CD4-positive, alpha-beta T cell (primary cell): ENCODE data around the gene HMCN2. TPM values are rescaled to one million over a fixed set of nuclear protein-coding genes. Genes with fewer than 3 reads are reported as not detected.
"Not testable (repeated sequence)": the region's sequence is repeated elsewhere in the genome, so short reads cannot be mapped to it uniquely, and the experiment has no call there.

ENCODE experiments used
- ATAC-seq: fragments of 200-7000 bp; cut with Tn5 transposase; one replicate; pipeline ENCODE4 v1.10.0; 2022; ENCODE audit warnings: mild to moderate bottlenecking; ENCODE audit not compliant: poor library complexity
- CTCF ChIA-PET: fragments of 350-600 bp; sonication (Branson Sonifier 250); formaldehyde crosslinking; loops from one replicate; lab custom pipeline; 2021; ENCODE audit warnings: antibody characterized with exemption, inconsistent platforms; lab: Charles Lee
- POLR2A ChIA-PET: fragments of 350-600 bp; sonication (Branson Sonifier 250); formaldehyde crosslinking; loops from one replicate; lab custom pipeline; 2021; ENCODE audit warnings: antibody characterized with exemption, inconsistent platforms; lab: Charles Lee
- DNase-seq, 14 experiments: peaks; one replicate each; pipeline ENCODE4 v3.0.0-alpha.2; 2013 to 2020; ENCODE audit warnings: mixed read lengths in 2 of 14
- H3K27ac ChIP-seq, 2 donors: one replicate each; pipeline versions ENCODE4 v1.5.1 to v1.7.0; 2013; ENCODE audit warnings: low read length in 2 of 2, low read depth in 1 of 2, mild to moderate bottlenecking in 1 of 2
- H3K27me3 ChIP-seq, 2 experiments: 1 replicate in 1 of 2; 2 replicates in 1 of 2; pipeline versions ENCODE4 v1.6.1 to v1.7.0; 2013; ENCODE audit warnings: low read length in 2 of 2, control low read depth in 1 of 2, mild to moderate bottlenecking in 1 of 2, moderate library complexity in 1 of 2; ENCODE audit not compliant: insufficient read depth in 2 of 2, control insufficient read depth in 1 of 2
- H3K36me3 ChIP-seq: one replicate; pipeline ENCODE4 v1.6.1; 2013; ENCODE audit warnings: low read length, control low read depth; ENCODE audit not compliant: insufficient read depth
- H3K4me1 ChIP-seq: one replicate; pipeline ENCODE4 v1.6.1; 2013; ENCODE audit warnings: low read length, control low read depth; ENCODE audit not compliant: insufficient read depth
- H3K4me3 ChIP-seq: one replicate; pipeline ENCODE4 v1.5.1; 2013; ENCODE audit warnings: mild to moderate bottlenecking, low read length, moderate library complexity
- H3K9me3 ChIP-seq, 2 experiments: 1 replicate in 1 of 2; 2 replicates in 1 of 2; pipeline versions ENCODE4 v1.6.1 to v1.7.0; 2013; ENCODE audit warnings: low read length in 2 of 2, mild to moderate bottlenecking in 2 of 2, control low read depth in 1 of 2, moderate library complexity in 1 of 2; ENCODE audit not compliant: control insufficient read depth in 1 of 2, insufficient read depth in 1 of 2
- H3K27ac Mint-ChIP-seq: one replicate; pipeline ENCODE4 v1.8.0; 2020; ENCODE audit warnings: mixed read lengths
- H3K27me3 Mint-ChIP-seq: one replicate; pipeline ENCODE4 v1.8.0; 2021; ENCODE audit warnings: mixed read lengths
- H3K36me3 Mint-ChIP-seq: one replicate; pipeline ENCODE4 v1.8.0; 2021; ENCODE audit warnings: low read depth, mixed read lengths
- H3K4me1 Mint-ChIP-seq: one replicate; pipeline ENCODE4 v1.8.0; 2021; ENCODE audit warnings: low read depth, mixed read lengths
- H3K4me3 Mint-ChIP-seq: one replicate; pipeline ENCODE4 v1.8.0; 2020; ENCODE audit warnings: mild to moderate bottlenecking, mixed read lengths
- H3K9me3 Mint-ChIP-seq: one replicate; pipeline ENCODE4 v1.8.0; 2020; ENCODE audit warnings: mixed read lengths
- intact Hi-C, 2 experiments: fragments of 100-400 bp; cut with DNase I in 1 of 2; cut with micrococcal nuclease in 1 of 2; formaldehyde crosslinking; loops; one replicate each; pipeline versions ENCODE4 v1.15.1 to v1.9.0; 2023 to 2025; cut with DNase I, micrococcal nuclease
- total RNA-seq, 174 experiments: library from RNA in 2 of 174; stranded (reverse) in 2 of 174; gene quantifications; one replicate each; pipeline ENCODE4 v1.2.3 and lab custom pipeline; 2021 to 2026
- TF ChIP-seq, protein P1 (sequence below): fragments of 200-600 bp; IDR thresholded peaks from one replicate; pipeline ENCODE4 v1.8.0; 2022; ENCODE audit warnings: antibody characterized with exemption, mild to moderate bottlenecking

Gene HMCN2
- total RNA-seq, 2 experiments from 2014 or later: not detected

DNA sequence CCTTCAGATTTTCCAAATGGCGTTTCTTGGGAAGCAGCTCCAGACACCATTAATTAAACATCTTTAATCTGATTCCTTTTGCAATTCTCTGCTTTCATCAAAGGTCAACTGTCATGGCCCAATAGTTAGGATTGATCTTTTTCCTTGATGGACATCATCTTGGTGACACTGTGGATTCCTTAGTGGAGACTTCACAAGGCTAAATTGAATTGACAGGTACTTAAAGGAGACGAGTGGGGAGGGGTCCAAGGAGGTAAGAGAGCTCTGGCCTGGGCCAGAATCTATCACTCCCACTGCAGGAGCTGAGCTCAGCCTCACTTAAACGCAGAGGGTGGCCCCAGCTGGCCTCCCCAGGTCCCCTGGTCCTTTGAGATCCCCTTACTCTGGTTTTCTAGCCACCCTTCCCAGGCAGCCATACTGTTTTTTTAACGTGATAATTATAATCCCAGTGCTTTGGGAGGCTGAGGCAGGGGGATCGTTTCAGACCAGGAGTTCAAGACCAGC is 9.9 kb upstream of the HMCN2 start:
- Histone ChIP-seq H3K4me1 (no peaks in the 10 kb centered on the region), H3K36me3 (no peaks in the 10 kb centered on the region), H3K27me3 (peaks cover 4 to 10% of the 10 kb centered on the region in 2 experiments), H3K4me3 (no peak overlapping the region), H3K27ac (no peak overlapping the region), H3K9me3 (no peaks in the 10 kb centered on the region)
- DNase-seq (no peak), ATAC-seq (no peak)
- Mint-ChIP-seq H3K27ac (no peak overlapping the region), H3K4me3 (no peak overlapping the region), H3K9me3 (no peaks in the 10 kb centered on the region), H3K4me1 (no peaks in the 10 kb centered on the region), H3K27me3 (peaks cover 28% of the 10 kb centered on the region), H3K36me3 (no peaks in the 10 kb centered on the region)
- intact Hi-C loops: no loop called here
- ChIA-PET POLR2A (no interaction called here), CTCF (no interaction called here)
- TF ChIP-seq, protein P1, sequence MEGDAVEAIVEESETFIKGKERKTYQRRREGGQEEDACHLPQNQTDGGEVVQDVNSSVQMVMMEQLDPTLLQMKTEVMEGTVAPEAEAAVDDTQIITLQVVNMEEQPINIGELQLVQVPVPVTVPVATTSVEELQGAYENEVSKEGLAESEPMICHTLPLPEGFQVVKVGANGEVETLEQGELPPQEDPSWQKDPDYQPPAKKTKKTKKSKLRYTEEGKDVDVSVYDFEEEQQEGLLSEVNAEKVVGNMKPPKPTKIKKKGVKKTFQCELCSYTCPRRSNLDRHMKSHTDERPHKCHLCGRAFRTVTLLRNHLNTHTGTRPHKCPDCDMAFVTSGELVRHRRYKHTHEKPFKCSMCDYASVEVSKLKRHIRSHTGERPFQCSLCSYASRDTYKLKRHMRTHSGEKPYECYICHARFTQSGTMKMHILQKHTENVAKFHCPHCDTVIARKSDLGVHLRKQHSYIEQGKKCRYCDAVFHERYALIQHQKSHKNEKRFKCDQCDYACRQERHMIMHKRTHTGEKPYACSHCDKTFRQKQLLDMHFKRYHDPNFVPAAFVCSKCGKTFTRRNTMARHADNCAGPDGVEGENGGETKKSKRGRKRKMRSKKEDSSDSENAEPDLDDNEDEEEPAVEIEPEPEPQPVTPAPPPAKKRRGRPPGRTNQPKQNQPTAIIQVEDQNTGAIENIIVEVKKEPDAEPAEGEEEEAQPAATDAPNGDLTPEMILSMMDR: no peak

- H3K36me3 ChIP-seq: no peaks in the 10 kb centered on the region
- ChIA-PET POLR2A (no interaction called here), CTCF (no interaction called here)
- H3K4me1 ChIP-seq: no peaks in the 10 kb centered on the region
- H3K4me3 ChIP-seq: no peak overlapping the region
- intact Hi-C loops: no loop called here
- no peaks in the 10 kb centered on the region for H3K9me3 Mint-ChIP-seq
- H3K27me3 Mint-ChIP-seq: peaks cover 37% of the 10 kb centered on the region
- no peak overlapping the region for H3K27ac ChIP-seq
- no peaks in the 10 kb centered on the region for H3K36me3 Mint-ChIP-seq
- TF ChIP-seq, protein P1: no peak
- H3K4me3 Mint-ChIP-seq: no peak overlapping the region
- DNase-seq (no peak), ATAC-seq (no peak)
- H3K27ac Mint-ChIP-seq: no peak overlapping the region
- H3K9me3 ChIP-seq: no peaks in the 10 kb centered on the region
- H3K27me3 ChIP-seq: peaks cover 7 to 17% of the 10 kb centered on the region in 2 experiments
- no peaks in the 10 kb centered on the region for H3K4me1 Mint-ChIP-seq
Observed at GRCh38 chr9:130256644-130257043, 8.9 kb upstream of the HMCN2 start.

- POLR2A ChIA-PET, H3K9me3 Mint-ChIP-seq, H3K4me1 ChIP-seq, H3K4me3 ChIP-seq, CTCF ChIA-PET, H3K4me3 Mint-ChIP-seq, intact Hi-C loops, H3K27ac ChIP-seq, H3K9me3 ChIP-seq, H3K36me3 ChIP-seq, H3K27ac Mint-ChIP-seq, ATAC-seq, DNase-seq, H3K36me3 Mint-ChIP-seq, H3K4me1 Mint-ChIP-seq: not testable (repeated sequence)
- H3K27me3 ChIP-seq: peaks cover 17 to 26% of the 10 kb centered on the region in 2 experiments
- H3K27me3 Mint-ChIP-seq: peaks cover 49% of the 10 kb centered on the region
Observed at GRCh38 chr9:130258137-130258536, 7.4 kb upstream of the HMCN2 start.

- H3K27me3 ChIP-seq: peaks cover 23 to 35% of the 10 kb centered on the region in 2 experiments
- ATAC-seq (no peak), DNase-seq (no peak)
- peaks cover 0 to under 1% of the 10 kb centered on the region in 2 experiments for H3K9me3 ChIP-seq
- no peak overlapping the region for H3K27ac ChIP-seq
- CTCF ChIA-PET: no interaction called here
- H3K4me3 ChIP-seq: no peak overlapping the region
- Mint-ChIP-seq H3K27me3 (peaks cover 57% of the 10 kb centered on the region), H3K4me1 (no peaks in the 10 kb centered on the region), H3K36me3 (no peaks in the 10 kb centered on the region), H3K27ac (no peak overlapping the region), H3K4me3 (no peak overlapping the region), H3K9me3 (no peaks in the 10 kb centered on the region)
- H3K36me3 ChIP-seq: no peaks in the 10 kb centered on the region
- TF ChIP-seq, protein P1: no peak
- no peaks in the 10 kb centered on the region for H3K4me1 ChIP-seq
- POLR2A ChIA-PET: no interaction called here
- intact Hi-C loops: no loop called here
Observed at GRCh38 chr9:130259044-130259443, 6.5 kb upstream of the HMCN2 start.
